HEK293 (cell line): Measurements from ENCODE around the gene C19orf53.

Source experiments
- CTCF ChIA-PET: fragments of 350-600 bp; formaldehyde crosslinking; extraction: SDS; loops from one replicate; lab custom pipeline; 2021; ENCODE audit warnings: antibody characterized with exemption; lab: Yijun Ruan, JAX
- POLR2A ChIA-PET: fragments of 300-600 bp; formaldehyde crosslinking; extraction: SDS; loops from one replicate; lab custom pipeline; 2020; ENCODE audit warnings: antibody characterized with exemption, inconsistent platforms; lab: Yijun Ruan, JAX
- H3K27ac ChIP-seq: fragments of 200-500 bp; sonication (Bioruptor generic); 2 replicates; pipeline ENCODE4 v1.5.1; 2014; ENCODE audit warnings: low read depth, low read length, control low read depth, inconsistent platforms; ENCODE audit errors: extremely low read depth
- H3K36me3 ChIP-seq, 2 experiments: fragments of 200-500 bp in 1 of 2; sonication (Bioruptor generic) in 1 of 2; 1 replicate in 1 of 2; 2 replicates in 1 of 2; pipeline ENCODE4 v1.5.1; 2014 to 2017; ENCODE audit warnings: inconsistent platforms in 2 of 2, low read length in 2 of 2; ENCODE audit not compliant: control insufficient read depth in 2 of 2, insufficient read depth in 1 of 2
- H3K4me1 ChIP-seq: fragments of 200-500 bp; sonication (Bioruptor generic); 2 replicates; pipeline ENCODE4 v1.5.1; 2014; ENCODE audit warnings: mild to moderate bottlenecking, low read length, inconsistent platforms; ENCODE audit not compliant: control insufficient read depth, insufficient read depth
- H3K4me3 ChIP-seq: 2 replicates; pipeline ENCODE4 v1.5.1; 2011; ENCODE audit warnings: low read depth, mild to moderate bottlenecking, control low read depth, low read length, moderate library complexity
- H3K9me3 ChIP-seq: fragments of 200-500 bp; sonication (Bioruptor generic); 2 replicates; pipeline ENCODE4 v1.5.1; 2014; ENCODE audit warnings: low read depth, low read length, inconsistent platforms; ENCODE audit not compliant: control insufficient read depth, insufficient read depth
- GLI2 ChIP-seq: fragments of 450-650 bp; formaldehyde crosslinking; IDR thresholded peaks from 2 replicates; pipeline ENCODE4; 2017; ENCODE audit warnings: missing biosample characterization, missing genetic modification characterization, low read depth, borderline replicate concordance
- KLF10 ChIP-seq: fragments of 450-650 bp; IDR thresholded peaks from 2 replicates; pipeline ENCODE4 v1.5.1; 2018; ENCODE audit warnings: missing biosample characterization, mild to moderate bottlenecking, missing genetic modification characterization
- RBAK ChIP-seq: fragments of 450-650 bp; formaldehyde crosslinking; IDR thresholded peaks from 2 replicates; pipeline ENCODE4 v1.5.1; 2016; ENCODE audit warnings: missing biosample characterization, missing genetic modification characterization
- ZNF16 ChIP-seq: fragments of 450-650 bp; formaldehyde crosslinking; IDR thresholded peaks from 2 replicates; pipeline ENCODE4 v1.5.1; 2016; ENCODE audit warnings: low read depth, missing biosample characterization, missing genetic modification characterization
- ZNF169 ChIP-seq: fragments of 450-650 bp; formaldehyde crosslinking; IDR thresholded peaks from 2 replicates; pipeline ENCODE4 v1.5.1; 2016; ENCODE audit warnings: missing biosample characterization, missing genetic modification characterization
- ZNF302 ChIP-seq: fragments of 450-650 bp; formaldehyde crosslinking; IDR thresholded peaks from 2 replicates; pipeline ENCODE4 v1.5.1; 2016; ENCODE audit warnings: missing biosample characterization, missing genetic modification characterization, low read depth
- ZNF335 ChIP-seq: fragments of 450-650 bp; formaldehyde crosslinking; conservative IDR thresholded peaks from 2 replicates; pipeline ENCODE4 v1.5.1; 2016; ENCODE audit warnings: missing biosample characterization, missing genetic modification characterization
- ZNF391 ChIP-seq: fragments of 450-650 bp; formaldehyde crosslinking; IDR thresholded peaks from 2 replicates; pipeline ENCODE4 v1.5.1; 2016; ENCODE audit warnings: low read depth, missing biosample characterization, missing genetic modification characterization, borderline replicate concordance
- ZNF624 ChIP-seq: fragments of 450-650 bp; formaldehyde crosslinking; IDR thresholded peaks from 2 replicates; pipeline ENCODE4 v1.5.1; 2017; ENCODE audit warnings: missing biosample characterization, missing genetic modification characterization
- ZXDB ChIP-seq: fragments of 450-650 bp; formaldehyde crosslinking; IDR thresholded peaks from 2 replicates; pipeline ENCODE4 v1.5.1; 2016; ENCODE audit warnings: missing biosample characterization, missing genetic modification characterization
- TF ChIP-seq, protein P1 (sequence below): fragments of 450-650 bp; formaldehyde crosslinking; IDR thresholded peaks from 2 replicates; pipeline ENCODE4 v1.5.1; 2016; ENCODE audit warnings: missing biosample characterization, missing genetic modification characterization
- TF ChIP-seq, protein P2 (sequence below): fragments of 450-650 bp; formaldehyde crosslinking; IDR thresholded peaks from 2 replicates; pipeline ENCODE4 v1.5.1; 2017; ENCODE audit warnings: missing biosample characterization, missing genetic modification characterization
- TF ChIP-seq, protein P3 (sequence below): fragments of 450-650 bp; formaldehyde crosslinking; IDR thresholded peaks from 2 replicates; pipeline ENCODE4 v1.5.1; 2017; ENCODE audit warnings: missing biosample characterization, mild to moderate bottlenecking, missing genetic modification characterization, moderate library complexity
- TF ChIP-seq, protein P4 (sequence below): fragments of 450-650 bp; formaldehyde crosslinking; conservative IDR thresholded peaks from 2 replicates; pipeline ENCODE4 v1.5.1; 2016; ENCODE audit warnings: low read depth, missing biosample characterization, missing genetic modification characterization
- TF ChIP-seq, protein P5 (sequence below): fragments of 450-650 bp; formaldehyde crosslinking; IDR thresholded peaks from 2 replicates; pipeline ENCODE4 v1.5.1; 2017; ENCODE audit warnings: missing biosample characterization, missing genetic modification characterization

Gene C19orf53

DNA sequence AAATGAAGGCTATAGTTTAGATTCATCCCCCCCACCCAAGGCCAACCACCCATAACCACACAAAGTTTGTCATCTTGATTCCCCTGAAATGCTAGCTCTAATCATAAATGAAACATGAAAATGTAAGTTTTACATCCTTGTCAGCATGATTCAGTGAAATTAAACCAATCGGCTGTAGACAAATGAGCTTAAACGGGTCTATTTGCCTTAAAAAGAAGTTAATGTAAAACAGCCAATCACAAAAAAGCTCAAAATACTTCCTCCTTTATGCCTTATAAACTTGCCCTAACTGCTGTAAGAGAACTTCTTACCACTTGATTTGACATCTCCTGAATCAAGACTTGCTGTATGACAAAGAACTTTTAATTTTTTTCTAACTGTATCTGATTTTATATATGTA, 44.4 kb upstream of the C19orf53 start:
- no peak overlapping the region for H3K27ac ChIP-seq
- 0 out of 2 replicates have a peak, but pooled peaks cover 4% of the 10 kb centered on the region for H3K4me1 ChIP-seq
- no peaks in the 10 kb centered on the region for H3K9me3 ChIP-seq
- no peak overlapping the region for H3K4me3 ChIP-seq
- TF ChIP-seq ZNF16: no peak
- no peak for TF ChIP-seq ZNF624 (tag by site-specific recombination)
- no peak for TF ChIP-seq ZNF391 (tag by site-specific recombination)
- TF ChIP-seq ZNF169 (tag by site-specific recombination): no peak
- no peak for TF ChIP-seq GLI2 (tag by site-specific recombination)
- TF ChIP-seq ZXDB (tag by site-specific recombination): no peak
- no peak for TF ChIP-seq ZNF302 (tag by site-specific recombination)
- TF ChIP-seq, protein P1, sequence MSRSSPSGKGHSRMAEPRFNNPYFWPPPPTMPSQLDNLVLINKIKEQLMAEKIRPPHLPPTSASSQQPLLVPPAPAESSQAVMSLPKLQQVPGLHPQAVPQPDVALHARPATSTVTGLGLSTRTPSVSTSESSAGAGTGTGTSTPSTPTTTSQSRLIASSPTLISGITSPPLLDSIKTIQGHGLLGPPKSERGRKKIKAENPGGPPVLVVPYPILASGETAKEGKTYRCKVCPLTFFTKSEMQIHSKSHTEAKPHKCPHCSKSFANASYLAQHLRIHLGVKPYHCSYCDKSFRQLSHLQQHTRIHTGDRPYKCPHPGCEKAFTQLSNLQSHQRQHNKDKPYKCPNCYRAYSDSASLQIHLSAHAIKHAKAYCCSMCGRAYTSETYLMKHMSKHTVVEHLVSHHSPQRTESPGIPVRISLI (tag by site-specific recombination): no peak
- TF ChIP-seq, protein P2, sequence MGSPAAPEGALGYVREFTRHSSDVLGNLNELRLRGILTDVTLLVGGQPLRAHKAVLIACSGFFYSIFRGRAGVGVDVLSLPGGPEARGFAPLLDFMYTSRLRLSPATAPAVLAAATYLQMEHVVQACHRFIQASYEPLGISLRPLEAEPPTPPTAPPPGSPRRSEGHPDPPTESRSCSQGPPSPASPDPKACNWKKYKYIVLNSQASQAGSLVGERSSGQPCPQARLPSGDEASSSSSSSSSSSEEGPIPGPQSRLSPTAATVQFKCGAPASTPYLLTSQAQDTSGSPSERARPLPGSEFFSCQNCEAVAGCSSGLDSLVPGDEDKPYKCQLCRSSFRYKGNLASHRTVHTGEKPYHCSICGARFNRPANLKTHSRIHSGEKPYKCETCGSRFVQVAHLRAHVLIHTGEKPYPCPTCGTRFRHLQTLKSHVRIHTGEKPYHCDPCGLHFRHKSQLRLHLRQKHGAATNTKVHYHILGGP (tag by site-specific recombination): no peak
- 0 out of 2 replicates have a peak, but pooled peaks have one; percentile 6 for TF ChIP-seq ZNF335 (tag by site-specific recombination)
- TF ChIP-seq, protein P3, sequence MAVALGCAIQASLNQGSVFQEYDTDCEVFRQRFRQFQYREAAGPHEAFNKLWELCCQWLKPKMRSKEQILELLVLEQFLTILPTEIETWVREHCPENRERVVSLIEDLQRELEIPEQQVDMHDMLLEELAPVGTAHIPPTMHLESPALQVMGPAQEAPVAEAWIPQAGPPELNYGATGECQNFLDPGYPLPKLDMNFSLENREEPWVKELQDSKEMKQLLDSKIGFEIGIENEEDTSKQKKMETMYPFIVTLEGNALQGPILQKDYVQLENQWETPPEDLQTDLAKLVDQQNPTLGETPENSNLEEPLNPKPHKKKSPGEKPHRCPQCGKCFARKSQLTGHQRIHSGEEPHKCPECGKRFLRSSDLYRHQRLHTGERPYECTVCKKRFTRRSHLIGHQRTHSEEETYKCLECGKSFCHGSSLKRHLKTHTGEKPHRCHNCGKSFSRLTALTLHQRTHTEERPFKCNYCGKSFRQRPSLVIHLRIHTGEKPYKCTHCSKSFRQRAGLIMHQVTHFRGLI (tag by site-specific recombination): 0 out of 2 replicates have a peak, but pooled peaks have one; percentile 19
- no peak for TF ChIP-seq KLF10 (tag by site-specific recombination)
- no peak for TF ChIP-seq RBAK
- TF ChIP-seq, protein P4, sequence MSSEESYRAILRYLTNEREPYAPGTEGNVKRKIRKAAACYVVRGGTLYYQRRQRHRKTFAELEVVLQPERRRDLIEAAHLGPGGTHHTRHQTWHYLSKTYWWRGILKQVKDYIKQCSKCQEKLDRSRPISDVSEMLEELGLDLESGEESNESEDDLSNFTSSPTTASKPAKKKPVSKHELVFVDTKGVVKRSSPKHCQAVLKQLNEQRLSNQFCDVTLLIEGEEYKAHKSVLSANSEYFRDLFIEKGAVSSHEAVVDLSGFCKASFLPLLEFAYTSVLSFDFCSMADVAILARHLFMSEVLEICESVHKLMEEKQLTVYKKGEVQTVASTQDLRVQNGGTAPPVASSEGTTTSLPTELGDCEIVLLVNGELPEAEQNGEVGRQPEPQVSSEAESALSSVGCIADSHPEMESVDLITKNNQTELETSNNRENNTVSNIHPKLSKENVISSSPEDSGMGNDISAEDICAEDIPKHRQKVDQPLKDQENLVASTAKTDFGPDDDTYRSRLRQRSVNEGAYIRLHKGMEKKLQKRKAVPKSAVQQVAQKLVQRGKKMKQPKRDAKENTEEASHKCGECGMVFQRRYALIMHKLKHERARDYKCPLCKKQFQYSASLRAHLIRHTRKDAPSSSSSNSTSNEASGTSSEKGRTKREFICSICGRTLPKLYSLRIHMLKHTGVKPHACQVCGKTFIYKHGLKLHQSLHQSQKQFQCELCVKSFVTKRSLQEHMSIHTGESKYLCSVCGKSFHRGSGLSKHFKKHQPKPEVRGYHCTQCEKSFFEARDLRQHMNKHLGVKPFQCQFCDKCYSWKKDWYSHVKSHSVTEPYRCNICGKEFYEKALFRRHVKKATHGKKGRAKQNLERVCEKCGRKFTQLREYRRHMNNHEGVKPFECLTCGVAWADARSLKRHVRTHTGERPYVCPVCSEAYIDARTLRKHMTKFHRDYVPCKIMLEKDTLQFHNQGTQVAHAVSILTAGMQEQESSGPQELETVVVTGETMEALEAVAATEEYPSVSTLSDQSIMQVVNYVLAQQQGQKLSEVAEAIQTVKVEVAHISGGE (tag by site-specific recombination): no peak
- TF ChIP-seq, protein P5, sequence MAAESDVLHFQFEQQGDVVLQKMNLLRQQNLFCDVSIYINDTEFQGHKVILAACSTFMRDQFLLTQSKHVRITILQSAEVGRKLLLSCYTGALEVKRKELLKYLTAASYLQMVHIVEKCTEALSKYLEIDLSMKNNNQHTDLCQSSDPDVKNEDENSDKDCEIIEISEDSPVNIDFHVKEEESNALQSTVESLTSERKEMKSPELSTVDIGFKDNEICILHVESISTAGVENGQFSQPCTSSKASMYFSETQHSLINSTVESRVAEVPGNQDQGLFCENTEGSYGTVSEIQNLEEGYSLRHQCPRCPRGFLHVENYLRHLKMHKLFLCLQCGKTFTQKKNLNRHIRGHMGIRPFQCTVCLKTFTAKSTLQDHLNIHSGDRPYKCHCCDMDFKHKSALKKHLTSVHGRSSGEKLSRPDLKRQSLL (tag by site-specific recombination): no peak
- POLR2A ChIA-PET: no interaction called here
- CTCF ChIA-PET: interaction anchor here (1.2 to 2.0 kb wide), 2 partner anchors 9 to 130 kb away, joined by 3 to 12 read pairs; no protein-coding TSS in a partner anchor
- H3K36me3 ChIP-seq: peaks cover 0 to 6% of the 10 kb centered on the region in 2 experiments; a peak in 2 of 3 replicates
